Mesodermal cell (in vitro differentiated cells): ENCODE results near the gene WDR81.
A peak's percentile ranks its signal among the peaks of the same experiment; 100 is the strongest.
"Not testable (repeated sequence)": the region's sequence is repeated elsewhere in the genome, so short reads cannot be mapped to it uniquely, and the experiment has no call there.

ENCODE experiments used
- H3K27ac ChIP-seq: 2 replicates; pipeline ENCODE4 v1.7.0; 2013; ENCODE audit warnings: mild to moderate bottlenecking, low read depth, low read length, moderate library complexity; ENCODE audit not compliant: severe bottlenecking
- H3K36me3 ChIP-seq: 2 replicates; pipeline ENCODE4 v1.7.1; 2013; ENCODE audit warnings: mild to moderate bottlenecking, low read length, moderate library complexity; ENCODE audit not compliant: control insufficient read depth, insufficient read depth
- H3K4me1 ChIP-seq: one replicate; pipeline ENCODE4 v1.7.1; 2013; ENCODE audit warnings: mild to moderate bottlenecking, low read length; ENCODE audit not compliant: insufficient read depth, control insufficient read depth, poor library complexity, severe bottlenecking
- H3K4me3 ChIP-seq: 2 replicates; pipeline ENCODE4 v1.7.0; 2013; ENCODE audit warnings: low read length, control low read depth, mild to moderate bottlenecking; ENCODE audit not compliant: insufficient read depth, poor library complexity, severe bottlenecking; ENCODE audit errors: extremely low read depth
- H3K9me3 ChIP-seq: 2 replicates; pipeline ENCODE4 v1.7.1; 2013; ENCODE audit warnings: mild to moderate bottlenecking, low read length, moderate library complexity; ENCODE audit not compliant: control insufficient read depth
- WGBS, 2 experiments: methylation state at CpG; one replicate each; pipeline ENCODE4 v1.1.5; 2013; ENCODE audit warnings: missing lambda C conversion rate in 2 of 2; ENCODE audit not compliant: insufficient coverage in 2 of 2; 5-methylcytosine and 5-hydroxymethylcytosine counted together

The WDR81 gene

GRCh38 chr17:1758807-1759206 is 34.3 kb downstream of the WDR81 start:
- Histone ChIP-seq H3K27ac (no peak overlapping the region), H3K9me3 (no peaks in the 10 kb centered on the region), H3K36me3 (no peaks in the 10 kb centered on the region), H3K4me3 (no peak overlapping the region), H3K4me1 (peaks cover 27% of the 10 kb centered on the region)
- WGBS, 2 experiments, result 92 to 95% methylated on average over 14 to 15 of the region's 15 CpGs

- Histone ChIP-seq H3K4me1 (peaks cover 35% of the 10 kb centered on the region), H3K4me3 (no peak overlapping the region), H3K9me3 (no peaks in the 10 kb centered on the region), H3K27ac (no peak overlapping the region), H3K36me3 (no peaks in the 10 kb centered on the region)
- 90 to 100% methylated on average over 1 to 2 of the region's 5 CpGs for WGBS, 2 experiments
These were observed 35.0 kb downstream of the WDR81 start for GRCh38 chr17:1759529-1759928.

DNA sequence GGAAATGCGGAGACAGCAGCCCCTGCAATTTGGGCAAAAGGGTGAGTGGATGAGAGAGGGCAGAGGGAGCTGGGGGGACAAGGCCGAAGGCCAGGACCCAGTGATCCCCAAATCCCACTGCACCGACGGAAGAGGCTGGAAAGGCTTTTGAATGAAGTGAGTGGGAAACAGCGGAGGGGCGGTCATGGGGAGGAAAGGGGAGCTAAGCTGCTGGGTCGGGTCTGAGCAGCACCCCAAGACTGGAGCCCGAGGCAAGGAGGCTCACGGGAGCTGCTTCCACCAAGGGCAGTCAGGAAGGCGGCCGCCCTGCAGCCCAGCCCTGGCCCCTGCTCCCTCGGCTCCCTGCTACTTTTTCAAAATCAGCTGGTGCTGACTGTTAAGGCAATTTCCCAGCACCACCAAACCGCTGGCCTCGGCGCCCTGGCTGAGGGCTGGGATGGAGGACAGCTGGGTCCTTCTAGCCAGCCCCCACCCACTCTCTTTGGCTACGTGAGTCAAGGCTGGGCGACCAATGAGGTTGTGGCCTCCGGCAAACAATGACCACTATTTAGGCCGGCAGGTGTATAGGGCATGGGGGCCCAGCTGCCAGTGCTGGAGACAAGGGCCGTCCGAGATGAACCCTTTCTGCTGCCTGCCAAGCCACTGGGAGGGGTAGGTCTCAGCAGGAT is 37.9 kb downstream of the WDR81 start:
- no peak overlapping the region for H3K27ac ChIP-seq
- H3K4me1 ChIP-seq, result peaks cover 27% of the 10 kb centered on the region
- WGBS, 2 experiments, result 69 to 70% methylated on average over 16 to 21 of the region's 21 CpGs
- no peaks in the 10 kb centered on the region for H3K36me3 ChIP-seq
- H3K4me3 ChIP-seq, result peak overlapping the region; percentile 26
- H3K9me3 ChIP-seq, result no peaks in the 10 kb centered on the region

GRCh38 chr17:1762901-1763898 is 38.7 kb downstream of the WDR81 start:
- Histone ChIP-seq H3K4me1 (peaks cover 27% of the 10 kb centered on the region), H3K27ac (peak overlapping the region; percentile 5), H3K9me3 (no peaks in the 10 kb centered on the region), H3K4me3 (peak overlapping the region; percentile 26), H3K36me3 (no peaks in the 10 kb centered on the region)
- 59 to 83% methylated on average over 13 to 15 of the region's 22 CpGs for WGBS, 2 experiments

DNA sequence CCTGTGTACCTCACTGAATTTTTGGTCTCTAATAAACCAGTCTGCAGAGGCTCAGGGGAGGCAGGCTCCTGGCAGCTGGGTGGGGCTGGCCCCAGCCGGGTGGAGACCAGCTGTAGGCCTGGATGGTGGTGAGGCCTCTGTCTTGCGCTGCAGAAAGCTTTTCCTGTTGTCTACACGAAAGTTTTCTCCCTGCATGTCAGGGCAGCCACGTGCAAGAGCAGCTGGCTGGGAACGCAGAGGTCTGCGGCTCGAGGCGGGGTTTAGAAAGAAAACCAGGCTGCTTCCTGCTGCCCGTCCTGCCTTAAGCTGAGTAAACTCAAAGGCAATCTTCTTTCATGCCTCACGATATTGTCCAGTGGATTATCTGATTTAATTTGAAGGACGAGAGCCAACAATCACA is 39.8 kb downstream of the WDR81 start:
- 79 to 84% methylated on average over 10 to 11 of the region's 11 CpGs for WGBS, 2 experiments
- Histone ChIP-seq H3K4me3 (no peak overlapping the region), H3K9me3 (no peaks in the 10 kb centered on the region), H3K4me1 (peaks cover 27% of the 10 kb centered on the region), H3K36me3 (no peaks in the 10 kb centered on the region), H3K27ac (no peak overlapping the region)

DNA sequence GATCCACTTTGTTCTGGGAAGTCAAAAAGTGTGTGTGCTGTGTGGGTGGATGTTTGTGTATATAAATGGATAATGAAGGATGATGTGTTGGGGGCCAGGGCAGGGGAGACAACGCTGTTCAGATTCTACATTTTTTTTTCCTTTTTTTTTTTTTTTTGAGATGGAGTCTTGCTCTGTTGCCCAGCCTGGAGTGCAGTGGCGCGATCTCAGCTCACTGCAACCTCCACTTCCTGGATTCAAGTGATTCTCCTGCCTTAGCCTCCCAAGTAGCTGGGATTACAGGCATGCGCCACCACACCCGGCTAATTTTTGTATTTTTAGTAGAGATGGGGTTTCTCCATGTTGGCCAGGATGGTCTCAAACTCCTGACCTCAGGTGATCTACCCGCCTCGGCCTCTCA is 40.2 kb downstream of the WDR81 start:
- H3K36me3 ChIP-seq, H3K9me3 ChIP-seq, H3K4me3 ChIP-seq, H3K27ac ChIP-seq: not testable (repeated sequence)
- 100% methylated on average over 2 of the region's 7 CpGs; no CpG with 5 or more reads in 1 of the 2 experiments for WGBS, 2 experiments
- peaks cover 30% of the 10 kb centered on the region for H3K4me1 ChIP-seq

GRCh38 chr17:1765576-1765975 is 41.1 kb downstream of the WDR81 start:
- Histone ChIP-seq H3K4me3 (no peak overlapping the region), H3K4me1 (peaks cover 33% of the 10 kb centered on the region), H3K36me3 (no peaks in the 10 kb centered on the region), H3K9me3 (no peaks in the 10 kb centered on the region), H3K27ac (no peak overlapping the region)
- 100% methylated on average over 1 of the region's 3 CpGs; no CpG with 5 or more reads in 1 of the 2 experiments for WGBS, 2 experiments

GRCh38 chr17:1766382-1767135 is 42.1 kb downstream of the WDR81 start:
- H3K4me1 ChIP-seq, result peaks cover 33% of the 10 kb centered on the region
- no peak overlapping the region for H3K4me3 ChIP-seq
- WGBS, 2 experiments, result 58 to 70% methylated on average over 11 to 14 of the region's 21 CpGs
- H3K9me3 ChIP-seq, result no peaks in the 10 kb centered on the region
- H3K27ac ChIP-seq, result no peak overlapping the region
- H3K36me3 ChIP-seq, result no peaks in the 10 kb centered on the region

DNA sequence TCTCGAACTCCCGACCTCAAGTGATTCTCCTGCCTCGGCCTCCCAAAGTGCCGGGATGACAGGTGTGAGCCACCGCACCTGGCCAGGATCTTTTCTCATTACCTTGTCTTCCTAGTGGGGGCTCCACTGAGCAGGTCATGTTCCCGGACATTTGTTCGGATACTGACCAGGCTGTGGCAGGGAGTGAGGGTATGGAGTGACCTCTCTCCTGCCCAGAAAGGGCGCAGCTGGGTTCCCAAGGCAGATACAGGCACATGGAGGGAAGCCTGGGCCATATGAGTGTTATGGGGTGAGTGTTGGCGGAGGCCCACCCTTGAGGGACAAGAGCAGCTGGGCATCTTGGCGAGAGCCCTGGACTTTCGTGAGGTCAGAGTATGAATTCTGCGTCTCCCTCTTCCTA is 42.9 kb downstream of the WDR81 start:
- no peaks in the 10 kb centered on the region for H3K36me3 ChIP-seq
- H3K4me1 ChIP-seq, result peaks cover 27% of the 10 kb centered on the region
- no peak overlapping the region for H3K27ac ChIP-seq
- no peak overlapping the region for H3K4me3 ChIP-seq
- H3K9me3 ChIP-seq, result no peaks in the 10 kb centered on the region
- 90 to 92% methylated on average over 7 to 12 of the region's 12 CpGs for WGBS, 2 experiments

GRCh38 chr17:1769822-1770477 is 45.4 kb downstream of the WDR81 start:
- 41 to 43% methylated on average over 17 to 21 of the region's 21 CpGs for WGBS, 2 experiments
- peaks cover 5% of the 10 kb centered on the region for H3K36me3 ChIP-seq
- peak overlapping the region; percentile 64 for H3K27ac ChIP-seq

More at GRCh38 chr17:1769822-1770477, 45.4 kb downstream of the WDR81 start:
- Histone ChIP-seq H3K9me3 (no peaks in the 10 kb centered on the region), H3K4me3 (no peak overlapping the region), H3K4me1 (peaks cover 6% of the 10 kb centered on the region)
